Measurements from ENCODE around the gene KCNG2. TPM values are rescaled to one million over a fixed set of nuclear protein-coding genes. Genes with fewer than 3 reads are reported as not detected.

KCNG2 gene
- total and polyA plus RNA-seq, 2 of the 8 experiments (the other 6 are each of a cell fraction or from before 2014, with no cell fraction given): 0.19 to 0.74 TPM

DNA sequence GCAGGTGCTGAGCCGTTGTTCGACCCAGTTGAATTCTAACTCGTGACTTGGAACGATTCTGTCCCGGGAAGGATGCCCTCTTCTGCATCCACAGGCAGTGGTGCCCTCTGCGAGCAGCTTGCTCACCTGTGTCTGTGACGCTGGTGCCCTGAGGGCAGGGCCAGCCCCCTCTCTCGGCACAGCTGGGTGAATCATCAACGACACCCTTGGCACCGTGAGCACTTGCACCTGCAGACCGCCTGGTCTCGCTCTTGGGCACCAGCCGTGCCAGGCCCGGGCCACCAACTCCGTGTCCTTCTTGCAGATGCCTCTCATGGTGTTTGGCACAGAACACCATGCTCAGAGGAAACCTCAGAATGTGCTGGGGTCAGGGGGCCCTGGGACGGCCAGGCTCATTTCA lies 78.8 kb downstream of the KCNG2 start:
- Histone ChIP-seq H3K27me3 (replicated peaks in 1 of 4; ENCODE audit: control insufficient read depth in 3 of 4, extremely low read depth in 1 of 4, insufficient read depth in 3 of 4, low read length in 3 of 4) (no peaks in the 10 kb centered on the region), H3K23ac (ENCODE audit: insufficient read length) (no peak overlapping the region), H2AK5ac (ENCODE audit: low read depth, low read length) (no peak overlapping the region), H3K79me2 (ENCODE audit: control insufficient read depth in 1 of 2, insufficient read depth in 2 of 2, low read length in 2 of 2) (no peaks in the 10 kb centered on the region), H3K4me3 (ENCODE audit: extremely low read depth in 1 of 4, insufficient read depth in 2 of 4, low read depth in 3 of 4, low read length in 4 of 4) (no peak overlapping the region), H2AFZ (ENCODE audit: low read length) (no peak overlapping the region), H2BK12ac (ENCODE audit: low read depth, low read length) (no peak overlapping the region), H4K20me1 (replicated peaks in 1 of 2; ENCODE audit: control insufficient read depth in 1 of 2, insufficient read depth in 2 of 2, low read length in 2 of 2) (peaks cover 0 to 2% of the 10 kb centered on the region in 2 experiments), H2BK5ac (ENCODE audit: low read depth, low read length) (no peak overlapping the region), H2BK120ac (replicated peaks; ENCODE audit: low read depth, low read length) (no peak overlapping the region), H3K9ac (replicated peaks in 1 of 4; ENCODE audit: extremely low read depth in 1 of 4, low read depth in 3 of 4, low read length in 3 of 4) (no peak overlapping the region), H3K4ac (replicated peaks; ENCODE audit: insufficient read length, low read depth, low read length) (no peak overlapping the region), H3K9me3 (ENCODE audit: insufficient read depth in 2 of 2, low read depth in 1 of 2, low read length in 1 of 2) (no peaks in the 10 kb centered on the region; a peak in 1 of 4 replicates), H3K36me3 (ENCODE audit: control insufficient read depth in 2 of 4, insufficient read depth in 4 of 4, low read length in 3 of 4) (no peaks in the 10 kb centered on the region), H3K79me1 (ENCODE audit: low read depth, low read length) (no peaks in the 10 kb centered on the region; the same call in 1 of the 2 replicates), H3K23me2 (ENCODE audit: low read depth, low read length) (no peaks in the 10 kb centered on the region), H3K18ac (ENCODE audit: extremely low read depth, low read length) (no peak overlapping the region), H2BK15ac (ENCODE audit: low read length) (no peak overlapping the region), H3K56ac (replicated peaks; ENCODE audit: insufficient read length, low read depth, low read length) (no peak overlapping the region), H3K27ac (ENCODE audit: low read depth, low read length) (no peak overlapping the region), H3K4me2 (ENCODE audit: insufficient read depth in 1 of 2, low read depth in 2 of 2, low read length in 2 of 2) (no peak overlapping the region), H3K4me1 (replicated peaks in 1 of 4; ENCODE audit: control insufficient read depth in 3 of 4, insufficient read depth in 4 of 4, low read length in 3 of 4) (no peaks in the 10 kb centered on the region; a peak in 1 of 7 replicates), H4K5ac (ENCODE audit: insufficient read length, low read depth, low read length) (no peak overlapping the region), H3K14ac (ENCODE audit: insufficient read length) (no peak overlapping the region), H2BK20ac (ENCODE audit: low read length) (no peak overlapping the region), H4K8ac (ENCODE audit: extremely low read depth, insufficient read depth, low read length) (peak overlapping the region; percentile 38; the same call in 1 of the 2 replicates), H4K91ac (replicated peaks; ENCODE audit: insufficient read length, low read length) (no peak overlapping the region)
- no peak for FAIRE-seq
- TF ChIP-seq JUND (IDR thresholded peaks at IDR 0.05; ENCODE audit: low read length) (no peak), CREB1 (IDR thresholded peaks at IDR 0.05) (no peak), RBBP5 (IDR thresholded peaks at IDR 0.05; ENCODE audit: borderline replicate concordance, low read depth, low read length) (no peak), ASH2L (IDR thresholded peaks at IDR 0.05; ENCODE audit: low read length) (no peak), JUN (IDR thresholded peaks at IDR 0.05; ENCODE audit: low read depth, low read length) (no peak), SAP30 (IDR thresholded peaks at IDR 0.05; ENCODE audit: insufficient read depth, insufficient replicate concordance, low read length) (no peak), CHD2 (IDR thresholded peaks at IDR 0.05; ENCODE audit: low read length) (no peak), ZNF274 (IDR thresholded peaks at IDR 0.05; ENCODE audit: borderline replicate concordance, extremely low read depth, low read length) (no peak)
- TF ChIP-seq, protein P1, sequence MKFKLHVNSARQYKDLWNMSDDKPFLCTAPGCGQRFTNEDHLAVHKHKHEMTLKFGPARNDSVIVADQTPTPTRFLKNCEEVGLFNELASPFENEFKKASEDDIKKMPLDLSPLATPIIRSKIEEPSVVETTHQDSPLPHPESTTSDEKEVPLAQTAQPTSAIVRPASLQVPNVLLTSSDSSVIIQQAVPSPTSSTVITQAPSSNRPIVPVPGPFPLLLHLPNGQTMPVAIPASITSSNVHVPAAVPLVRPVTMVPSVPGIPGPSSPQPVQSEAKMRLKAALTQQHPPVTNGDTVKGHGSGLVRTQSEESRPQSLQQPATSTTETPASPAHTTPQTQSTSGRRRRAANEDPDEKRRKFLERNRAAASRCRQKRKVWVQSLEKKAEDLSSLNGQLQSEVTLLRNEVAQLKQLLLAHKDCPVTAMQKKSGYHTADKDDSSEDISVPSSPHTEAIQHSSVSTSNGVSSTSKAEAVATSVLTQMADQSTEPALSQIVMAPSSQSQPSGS (IDR thresholded peaks at IDR 0.05; ENCODE audit: low read length): no peak
- TF ChIP-seq, protein P2, sequence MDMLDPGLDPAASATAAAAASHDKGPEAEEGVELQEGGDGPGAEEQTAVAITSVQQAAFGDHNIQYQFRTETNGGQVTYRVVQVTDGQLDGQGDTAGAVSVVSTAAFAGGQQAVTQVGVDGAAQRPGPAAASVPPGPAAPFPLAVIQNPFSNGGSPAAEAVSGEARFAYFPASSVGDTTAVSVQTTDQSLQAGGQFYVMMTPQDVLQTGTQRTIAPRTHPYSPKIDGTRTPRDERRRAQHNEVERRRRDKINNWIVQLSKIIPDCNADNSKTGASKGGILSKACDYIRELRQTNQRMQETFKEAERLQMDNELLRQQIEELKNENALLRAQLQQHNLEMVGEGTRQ (IDR thresholded peaks at IDR 0.05; ENCODE audit: low read length): no peak
- DNase-seq (ENCODE audit: low read depth in 1 of 2, low spot score in 2 of 2): no peak
- POLR2A ChIA-PET (ENCODE audit: partially characterized antibody): no interaction called here
- CTCF ChIA-PET (ENCODE audit: partially characterized antibody): no interaction called here
- 85% methylated on average over 16 of the region's 16 CpGs; no CpG with 5 or more reads in 1 of the 2 experiments for WGBS, 2 experiments (ENCODE audit: extremely low coverage in 1 of 2, insufficient coverage in 1 of 2, insufficient read length in 1 of 2, insufficient replicate concordance in 2 of 2, low coverage in 1 of 2, low lambda C conversion rate in 2 of 2, missing lambda C conversion rate in 1 of 2)

All from H1 (cell line).